Neural crest cell (in vitro differentiated cells): ENCODE data around the gene GNG8. TPM values are rescaled to one million over a fixed set of nuclear protein-coding genes. Genes with fewer than 3 reads are reported as not detected.

ENCODE experiments used
- DNase-seq: peaks from one replicate; pipeline ENCODE4 v3.0.0; 2021; ENCODE audit warnings: low read depth, mixed read lengths, low spot score
- H3K27ac Mint-ChIP-seq: one replicate; pipeline ENCODE4 v1.8.0; 2021; ENCODE audit warnings: mild to moderate bottlenecking, mixed read lengths; ENCODE audit not compliant: unreplicated experiment
- H3K27me3 Mint-ChIP-seq: 2 replicates; pipeline ENCODE4 v1.8.0; 2021; ENCODE audit warnings: low read depth, mild to moderate bottlenecking, mixed read lengths
- H3K36me3 Mint-ChIP-seq: 2 replicates; pipeline ENCODE4 v1.8.0; 2021; ENCODE audit warnings: low read depth, mild to moderate bottlenecking, mixed read lengths
- H3K4me1 Mint-ChIP-seq: 2 replicates; pipeline ENCODE4 v1.8.0; 2021; ENCODE audit warnings: mixed read lengths
- H3K4me3 Mint-ChIP-seq: one replicate; pipeline ENCODE4 v1.8.0; 2021; ENCODE audit warnings: mild to moderate bottlenecking, mixed read lengths
- H3K9me3 Mint-ChIP-seq: 2 replicates; pipeline ENCODE4 v1.8.0; 2021; ENCODE audit warnings: mixed read lengths
- total RNA-seq: library from RNA; stranded (reverse); gene quantifications from 2 replicates; pipeline ENCODE4 v1.2.1, GENCODE V29; 2021
- TF ChIP-seq, protein P1 (sequence below): fragments of 200-600 bp; sonication (generic); conservative IDR thresholded peaks from 2 replicates; pipeline ENCODE4 v1.5.0; 2021; ENCODE audit warnings: antibody characterized with exemption, mild to moderate bottlenecking

Gene GNG8
- total RNA-seq, 1 donor from 2014 or later, result not detected

DNA sequence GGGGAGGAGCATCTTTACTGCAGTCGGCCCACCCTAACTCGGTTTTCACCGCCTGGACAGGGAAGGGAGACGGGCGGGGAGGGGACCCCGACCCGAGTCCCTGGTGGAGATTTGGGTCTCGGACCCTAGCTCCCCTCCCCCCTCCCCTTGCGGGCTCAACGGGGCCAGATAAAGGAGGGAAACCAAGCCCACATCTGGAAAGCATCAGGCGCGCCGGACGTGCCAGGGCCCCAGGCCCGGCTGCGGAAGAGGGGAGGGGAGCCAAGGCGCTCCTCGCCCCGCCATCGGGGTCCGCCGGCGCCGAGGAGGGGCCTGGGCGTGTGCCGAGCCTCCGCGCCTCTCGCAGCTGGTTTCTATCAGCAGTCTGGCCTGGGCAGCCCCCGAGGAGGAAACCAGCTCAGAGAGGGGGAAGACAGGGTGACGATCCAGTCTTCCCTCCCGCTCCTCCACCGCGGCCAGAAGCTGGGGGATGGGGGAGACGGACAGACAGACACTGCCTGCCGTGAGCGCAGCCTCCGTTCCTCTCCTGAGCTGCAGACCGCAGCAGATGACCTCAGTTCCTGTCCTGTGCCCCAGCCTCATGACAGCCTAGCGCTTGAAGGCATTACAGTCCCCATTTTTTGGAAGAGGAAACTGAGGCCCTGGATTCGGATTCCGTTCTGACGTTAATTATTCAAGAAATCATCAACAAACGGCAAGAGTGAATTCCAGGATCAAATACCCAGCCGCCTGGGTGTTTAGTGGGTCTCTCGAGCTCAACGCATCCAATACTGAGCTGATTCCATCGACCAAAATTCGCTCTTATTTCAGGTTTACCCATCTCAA lies 3.6 kb upstream of the GNG8 start:
- Mint-ChIP-seq H3K36me3 (no peaks in the 10 kb centered on the region), H3K9me3 (no peaks in the 10 kb centered on the region), H3K27me3 (peaks cover 50% of the 10 kb centered on the region), H3K4me1 (no peaks in the 10 kb centered on the region), H3K27ac (no peak overlapping the region), H3K4me3 (peak overlapping the region; percentile 55)
- TF ChIP-seq, protein P1, sequence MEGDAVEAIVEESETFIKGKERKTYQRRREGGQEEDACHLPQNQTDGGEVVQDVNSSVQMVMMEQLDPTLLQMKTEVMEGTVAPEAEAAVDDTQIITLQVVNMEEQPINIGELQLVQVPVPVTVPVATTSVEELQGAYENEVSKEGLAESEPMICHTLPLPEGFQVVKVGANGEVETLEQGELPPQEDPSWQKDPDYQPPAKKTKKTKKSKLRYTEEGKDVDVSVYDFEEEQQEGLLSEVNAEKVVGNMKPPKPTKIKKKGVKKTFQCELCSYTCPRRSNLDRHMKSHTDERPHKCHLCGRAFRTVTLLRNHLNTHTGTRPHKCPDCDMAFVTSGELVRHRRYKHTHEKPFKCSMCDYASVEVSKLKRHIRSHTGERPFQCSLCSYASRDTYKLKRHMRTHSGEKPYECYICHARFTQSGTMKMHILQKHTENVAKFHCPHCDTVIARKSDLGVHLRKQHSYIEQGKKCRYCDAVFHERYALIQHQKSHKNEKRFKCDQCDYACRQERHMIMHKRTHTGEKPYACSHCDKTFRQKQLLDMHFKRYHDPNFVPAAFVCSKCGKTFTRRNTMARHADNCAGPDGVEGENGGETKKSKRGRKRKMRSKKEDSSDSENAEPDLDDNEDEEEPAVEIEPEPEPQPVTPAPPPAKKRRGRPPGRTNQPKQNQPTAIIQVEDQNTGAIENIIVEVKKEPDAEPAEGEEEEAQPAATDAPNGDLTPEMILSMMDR, result no peak
- peak; percentile 25 for DNase-seq

DNA sequence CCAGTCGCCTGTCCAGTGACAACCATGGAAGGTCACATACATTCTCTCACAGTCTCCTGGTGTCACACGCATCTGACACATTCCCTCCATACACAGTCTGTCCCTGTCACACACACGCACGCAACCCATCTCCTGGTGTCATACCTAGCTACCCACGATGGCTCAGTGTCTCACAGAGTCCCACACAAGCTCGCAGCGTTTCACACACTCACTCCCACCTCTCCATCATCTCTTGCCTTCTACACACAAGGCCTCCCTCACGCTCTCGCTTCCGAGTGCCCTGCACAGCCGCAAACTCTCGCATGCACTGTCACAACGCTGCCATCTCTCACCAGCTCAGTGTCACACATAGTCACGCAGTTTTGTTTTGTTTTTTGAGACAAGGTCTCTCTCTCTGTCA lies 1.2 kb upstream of the GNG8 start:
- Mint-ChIP-seq H3K27ac (no peak overlapping the region), H3K27me3 (peaks cover 56% of the 10 kb centered on the region)

DNA sequence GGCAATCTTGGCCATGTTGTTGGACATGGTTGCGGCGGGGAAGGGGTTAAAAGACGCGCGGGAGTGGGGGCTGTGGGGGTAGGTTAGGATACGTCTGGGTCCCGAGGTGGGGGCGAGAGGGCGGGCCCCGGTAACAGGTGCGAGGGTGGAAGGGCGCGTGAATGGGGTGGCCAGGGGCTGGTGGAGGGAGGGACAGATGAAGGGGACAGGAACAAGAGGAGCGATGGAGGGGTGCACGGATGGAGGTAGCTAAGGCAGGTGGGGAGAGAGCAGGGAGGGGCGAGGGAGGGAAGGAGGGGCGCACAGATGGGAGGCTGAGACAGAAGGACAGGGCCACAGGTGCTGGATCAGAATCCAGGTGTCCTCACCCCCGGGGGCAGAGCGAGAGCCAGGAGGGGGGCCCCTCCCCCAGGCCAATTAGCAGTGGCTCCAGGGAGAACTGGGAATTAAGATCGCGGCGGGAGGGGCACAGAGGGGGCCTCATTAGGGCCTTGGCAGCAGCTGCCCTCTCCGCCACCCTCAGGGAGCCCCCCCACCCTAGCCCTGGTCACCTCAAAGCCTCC lies 1.3 kb downstream of the GNG8 start:
- Mint-ChIP-seq H3K4me1 (peaks cover 22% of the 10 kb centered on the region), H3K27me3 (peaks cover 40% of the 10 kb centered on the region), H3K27ac (no peak overlapping the region), H3K4me3 (no peak overlapping the region), H3K9me3 (no peaks in the 10 kb centered on the region), H3K36me3 (no peaks in the 10 kb centered on the region)
- DNase-seq, result no peak
- TF ChIP-seq, protein P1, result no peak

More for the DNA sequence above, 1.2 kb upstream of the GNG8 start:
- Mint-ChIP-seq H3K9me3 (no peaks in the 10 kb centered on the region), H3K36me3 (no peaks in the 10 kb centered on the region), H3K4me1 (peaks cover 11% of the 10 kb centered on the region), H3K4me3 (no peak overlapping the region)
- no peak for DNase-seq
- TF ChIP-seq, protein P1, result no peak

DNA sequence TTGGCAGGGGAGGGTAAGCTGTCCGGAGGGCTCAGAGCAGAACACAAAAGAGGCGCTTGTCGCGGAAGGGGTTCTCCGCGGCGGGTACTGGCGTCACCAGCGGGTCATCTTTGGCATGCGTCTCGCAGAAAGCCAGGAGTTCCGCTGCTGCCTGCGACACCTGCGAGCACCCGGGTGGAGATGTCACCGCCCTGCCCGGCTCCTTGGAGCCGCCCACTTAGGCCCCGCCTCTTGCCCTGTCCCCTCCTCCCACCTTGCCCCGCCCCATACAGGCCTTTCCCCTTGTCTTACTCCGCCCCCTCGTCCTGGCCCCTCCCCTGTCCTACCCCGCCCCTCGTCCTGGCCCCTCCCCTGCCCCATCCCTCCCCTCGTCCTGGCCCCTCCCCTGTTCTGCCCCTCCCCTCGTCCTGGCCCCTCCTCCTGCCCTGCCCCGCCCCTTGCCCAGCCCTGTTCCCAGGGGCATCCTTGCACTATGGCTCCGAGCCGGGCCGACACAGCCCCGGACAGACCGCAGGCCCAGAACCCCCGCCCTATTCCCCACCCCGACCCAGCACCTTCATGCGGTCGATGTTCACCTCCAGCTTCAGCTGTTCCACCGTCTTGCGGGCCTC lies 1.9 kb downstream of the GNG8 start:
- H3K27me3 Mint-ChIP-seq, result peaks cover 38% of the 10 kb centered on the region

GRCh38 chr19:46633130-46633529 lies 2.9 kb downstream of the GNG8 start:
- peaks cover 38% of the 10 kb centered on the region for H3K27me3 Mint-ChIP-seq
- no peak overlapping the region for H3K27ac Mint-ChIP-seq
- peaks cover 22% of the 10 kb centered on the region for H3K4me1 Mint-ChIP-seq
- TF ChIP-seq, protein P1, result no peak
- H3K36me3 Mint-ChIP-seq, result no peaks in the 10 kb centered on the region
- H3K9me3 Mint-ChIP-seq, result no peaks in the 10 kb centered on the region
- no peak for DNase-seq
- no peak overlapping the region for H3K4me3 Mint-ChIP-seq

More for the DNA sequence above, 1.9 kb downstream of the GNG8 start:
- no peaks in the 10 kb centered on the region for H3K36me3 Mint-ChIP-seq
- TF ChIP-seq, protein P1, result no peak
- no peaks in the 10 kb centered on the region for H3K9me3 Mint-ChIP-seq
- no peak overlapping the region for H3K27ac Mint-ChIP-seq
- DNase-seq, result peak; percentile 77
- no peak overlapping the region for H3K4me3 Mint-ChIP-seq
- H3K4me1 Mint-ChIP-seq, result peaks cover 22% of the 10 kb centered on the region
